HEK293 (cell line): ENCODE results near the gene CRYGA.

Source experiments
- CTCF ChIA-PET: fragments of 350-600 bp; formaldehyde crosslinking; extraction: SDS; loops from one replicate; lab custom pipeline; 2021; ENCODE audit warnings: antibody characterized with exemption; lab: Yijun Ruan, JAX
- POLR2A ChIA-PET: fragments of 300-600 bp; formaldehyde crosslinking; extraction: SDS; loops from one replicate; lab custom pipeline; 2020; ENCODE audit warnings: antibody characterized with exemption, inconsistent platforms; lab: Yijun Ruan, JAX
- H3K27ac ChIP-seq: fragments of 200-500 bp; sonication (Bioruptor generic); 2 replicates; pipeline ENCODE4 v1.5.1; 2014; ENCODE audit warnings: low read depth, low read length, control low read depth, inconsistent platforms; ENCODE audit errors: extremely low read depth
- H3K36me3 ChIP-seq, 2 experiments: fragments of 200-500 bp in 1 of 2; sonication (Bioruptor generic) in 1 of 2; 1 replicate in 1 of 2; 2 replicates in 1 of 2; pipeline ENCODE4 v1.5.1; 2014 to 2017; ENCODE audit warnings: inconsistent platforms in 2 of 2, low read length in 2 of 2; ENCODE audit not compliant: control insufficient read depth in 2 of 2, insufficient read depth in 1 of 2
- H3K4me1 ChIP-seq: fragments of 200-500 bp; sonication (Bioruptor generic); 2 replicates; pipeline ENCODE4 v1.5.1; 2014; ENCODE audit warnings: mild to moderate bottlenecking, low read length, inconsistent platforms; ENCODE audit not compliant: control insufficient read depth, insufficient read depth
- H3K4me3 ChIP-seq: 2 replicates; pipeline ENCODE4 v1.5.1; 2011; ENCODE audit warnings: low read depth, mild to moderate bottlenecking, control low read depth, low read length, moderate library complexity
- H3K9me3 ChIP-seq: fragments of 200-500 bp; sonication (Bioruptor generic); 2 replicates; pipeline ENCODE4 v1.5.1; 2014; ENCODE audit warnings: low read depth, low read length, inconsistent platforms; ENCODE audit not compliant: control insufficient read depth, insufficient read depth
- BCL11B ChIP-seq: fragments of 450-650 bp; formaldehyde crosslinking; IDR thresholded peaks from 2 replicates; pipeline ENCODE4 v1.5.1; 2016; ENCODE audit warnings: low read depth, missing biosample characterization, missing genetic modification characterization
- FEZF1 ChIP-seq: fragments of 450-650 bp; formaldehyde crosslinking; IDR thresholded peaks from 2 replicates; pipeline ENCODE4 v1.5.1; 2016; ENCODE audit warnings: missing biosample characterization, missing genetic modification characterization
- PBX3 ChIP-seq: sonication (generic); formaldehyde crosslinking; IDR thresholded peaks from 2 replicates; pipeline ENCODE4 v1.8.1; 2022; ENCODE audit warnings: mild to moderate bottlenecking, moderate library complexity, missing genetic modification reagents
- REST ChIP-seq: fragments of 450-650 bp; formaldehyde crosslinking; IDR thresholded peaks from 2 replicates; pipeline ENCODE4 v1.5.1; 2016; ENCODE audit warnings: missing biosample characterization, missing genetic modification characterization
- WT1 ChIP-seq: fragments of 450-650 bp; formaldehyde crosslinking; IDR thresholded peaks from 2 replicates; pipeline ENCODE4 v1.5.1; 2016; ENCODE audit warnings: missing biosample characterization, missing genetic modification characterization
- YY1 ChIP-seq: fragments of 450-650 bp; formaldehyde crosslinking; IDR thresholded peaks from 2 replicates; pipeline ENCODE4 v1.5.1; 2018; ENCODE audit warnings: missing biosample characterization, missing genetic modification characterization
- ZBTB10 ChIP-seq: fragments of 450-650 bp; formaldehyde crosslinking; IDR thresholded peaks from 2 replicates; pipeline ENCODE4 v1.5.1; 2016; ENCODE audit warnings: missing biosample characterization, missing genetic modification characterization
- ZBTB21 ChIP-seq: fragments of 450-650 bp; formaldehyde crosslinking; IDR thresholded peaks from 2 replicates; pipeline ENCODE4 v1.5.1; 2017; ENCODE audit warnings: missing biosample characterization, missing genetic modification characterization
- ZBTB44 ChIP-seq: fragments of 450-650 bp; IDR thresholded peaks from 2 replicates; pipeline ENCODE4 v1.5.1; 2018; ENCODE audit warnings: missing biosample characterization, mild to moderate bottlenecking, missing genetic modification characterization
- ZNF169 ChIP-seq: fragments of 450-650 bp; formaldehyde crosslinking; IDR thresholded peaks from 2 replicates; pipeline ENCODE4 v1.5.1; 2016; ENCODE audit warnings: missing biosample characterization, missing genetic modification characterization
- ZNF175 ChIP-seq: fragments of 450-650 bp; formaldehyde crosslinking; IDR thresholded peaks from 2 replicates; pipeline ENCODE4 v1.5.1; 2016; ENCODE audit warnings: missing biosample characterization, missing genetic modification characterization
- ZNF19 ChIP-seq: fragments of 450-650 bp; formaldehyde crosslinking; IDR thresholded peaks from 2 replicates; pipeline ENCODE4; 2016; ENCODE audit warnings: missing biosample characterization, missing genetic modification characterization, low read depth
- ZNF266 ChIP-seq: fragments of 450-650 bp; formaldehyde crosslinking; IDR thresholded peaks from 2 replicates; pipeline ENCODE4 v1.5.1; 2016; ENCODE audit warnings: missing biosample characterization, missing genetic modification characterization, low read depth
- ZNF311 ChIP-seq: fragments of 450-650 bp; formaldehyde crosslinking; IDR thresholded peaks from 2 replicates; pipeline ENCODE4 v1.5.1; 2017; ENCODE audit warnings: missing biosample characterization, missing genetic modification characterization, borderline replicate concordance
- ZNF324 ChIP-seq: fragments of 450-650 bp; formaldehyde crosslinking; IDR thresholded peaks from 2 replicates; pipeline ENCODE4 v1.5.1; 2016; ENCODE audit warnings: missing biosample characterization, missing genetic modification characterization
- ZNF335 ChIP-seq: fragments of 450-650 bp; formaldehyde crosslinking; conservative IDR thresholded peaks from 2 replicates; pipeline ENCODE4 v1.5.1; 2016; ENCODE audit warnings: missing biosample characterization, missing genetic modification characterization
- ZNF416 ChIP-seq: fragments of 450-650 bp; formaldehyde crosslinking; IDR thresholded peaks from 2 replicates; pipeline ENCODE4 v1.5.1; 2016; ENCODE audit warnings: missing biosample characterization, missing genetic modification characterization
- ZNF473 ChIP-seq: fragments of 450-650 bp; formaldehyde crosslinking; IDR thresholded peaks from 2 replicates; pipeline ENCODE4 v1.5.1; 2017; ENCODE audit warnings: missing biosample characterization, missing genetic modification characterization
- ZNF585B ChIP-seq: fragments of 450-650 bp; formaldehyde crosslinking; IDR thresholded peaks from 2 replicates; pipeline ENCODE4 v1.5.1; 2016; ENCODE audit warnings: missing biosample characterization, missing genetic modification characterization
- ZNF837 ChIP-seq: fragments of 450-650 bp; formaldehyde crosslinking; IDR thresholded peaks from 2 replicates; pipeline ENCODE4 v1.5.1; 2016; ENCODE audit warnings: missing biosample characterization, missing genetic modification characterization
- ZSCAN18 ChIP-seq: fragments of 450-650 bp; formaldehyde crosslinking; IDR thresholded peaks from 2 replicates; pipeline ENCODE4 v1.5.1; 2016; ENCODE audit warnings: missing biosample characterization, missing genetic modification characterization
- ZSCAN23 ChIP-seq: fragments of 450-650 bp; formaldehyde crosslinking; IDR thresholded peaks from 2 replicates; pipeline ENCODE4 v1.5.1; 2016; ENCODE audit warnings: missing biosample characterization, missing genetic modification characterization

CRYGA gene

GRCh38 chr2:208156439-208156838 is 7.0 kb downstream of the CRYGA start:
- no peaks in the 10 kb centered on the region for H3K36me3 ChIP-seq
- no peak for TF ChIP-seq ZNF324
- no peak for TF ChIP-seq ZBTB10 (tag by site-specific recombination)
- TF ChIP-seq BCL11B (tag by site-specific recombination): no peak
- TF ChIP-seq ZNF19 (tag by site-specific recombination): no peak
- no peak for TF ChIP-seq ZNF169 (tag by site-specific recombination)
- no peak for TF ChIP-seq ZNF175 (tag by site-specific recombination)
- TF ChIP-seq ZBTB44 (tag by site-specific recombination): no peak
- no peak for TF ChIP-seq ZSCAN23 (tag by site-specific recombination)
- no peak for TF ChIP-seq ZSCAN18 (tag by site-specific recombination)
- no peak for TF ChIP-seq FEZF1 (tag by site-specific recombination)
- TF ChIP-seq REST (tag by site-specific recombination): no peak
- TF ChIP-seq YY1: no peak
- TF ChIP-seq ZNF473 (tag by site-specific recombination): no peak
- POLR2A ChIA-PET: no interaction called here
- H3K4me1 ChIP-seq: no peaks in the 10 kb centered on the region
- H3K4me3 ChIP-seq: no peak overlapping the region
- CTCF ChIA-PET: interaction anchor here (1.5 kb wide), 1 partner anchor 19 kb away, joined by 8 read pairs; no protein-coding TSS in a partner anchor
- no peak overlapping the region for H3K27ac ChIP-seq
- H3K9me3 ChIP-seq: no peaks in the 10 kb centered on the region

GRCh38 chr2:208153156-208153555 is 10.2 kb downstream of the CRYGA start:
- Histone ChIP-seq H3K27ac (no peak overlapping the region), H3K4me1 (no peaks in the 10 kb centered on the region), H3K9me3 (no peaks in the 10 kb centered on the region), H3K4me3 (no peak overlapping the region), H3K36me3 (no peaks in the 10 kb centered on the region)
- POLR2A ChIA-PET: no interaction called here
- TF ChIP-seq PBX3 (CRISPR knock-in tag) (no peak), ZNF837 (tag by site-specific recombination) (no peak), WT1 (tag by site-specific recombination) (no peak), ZBTB21 (tag by site-specific recombination) (no peak), ZNF335 (tag by site-specific recombination) (no peak), ZNF416 (tag by site-specific recombination) (no peak), ZNF585B (no peak), ZNF311 (tag by site-specific recombination) (no peak), ZNF266 (tag by site-specific recombination) (no peak)
- CTCF ChIA-PET: no interaction called here
